Gastroesophageal sphincter (tissue), 3 donors: ENCODE results near the gene ZBTB17.

Experiments
- EP300 ChIP-seq: sonication (generic); formaldehyde crosslinking; IDR thresholded peaks from one replicate; pipeline ENCODE4 v1.6.1; 2017; ENCODE audit warnings: antibody characterized with exemption, mild to moderate bottlenecking
- POLR2A ChIP-seq, 2 donors: fragments of 450-650 bp; IDR thresholded peaks; one replicate each; pipeline ENCODE4 v1.6.1; 2017; ENCODE audit warnings: antibody characterized with exemption in 2 of 2, mild to moderate bottlenecking in 2 of 2, moderate library complexity in 1 of 2
- POLR2AphosphoS5 ChIP-seq: sonication (generic); formaldehyde crosslinking; IDR thresholded peaks from one replicate; pipeline ENCODE4 v1.6.1; 2017; ENCODE audit warnings: antibody characterized with exemption
- TF ChIP-seq, protein P1 (sequence below), 4 experiments: fragments of 200-600 bp in 2 of 4; fragments of 450-650 bp in 2 of 4; sonication (generic) in 1 of 4; IDR thresholded peaks; one replicate each; pipeline ENCODE4 v1.5.1; 2017 to 2019; ENCODE audit warnings: antibody characterized with exemption in 4 of 4, mild to moderate bottlenecking in 2 of 4, moderate library complexity in 2 of 4

- TF ChIP-seq, protein P1, sequence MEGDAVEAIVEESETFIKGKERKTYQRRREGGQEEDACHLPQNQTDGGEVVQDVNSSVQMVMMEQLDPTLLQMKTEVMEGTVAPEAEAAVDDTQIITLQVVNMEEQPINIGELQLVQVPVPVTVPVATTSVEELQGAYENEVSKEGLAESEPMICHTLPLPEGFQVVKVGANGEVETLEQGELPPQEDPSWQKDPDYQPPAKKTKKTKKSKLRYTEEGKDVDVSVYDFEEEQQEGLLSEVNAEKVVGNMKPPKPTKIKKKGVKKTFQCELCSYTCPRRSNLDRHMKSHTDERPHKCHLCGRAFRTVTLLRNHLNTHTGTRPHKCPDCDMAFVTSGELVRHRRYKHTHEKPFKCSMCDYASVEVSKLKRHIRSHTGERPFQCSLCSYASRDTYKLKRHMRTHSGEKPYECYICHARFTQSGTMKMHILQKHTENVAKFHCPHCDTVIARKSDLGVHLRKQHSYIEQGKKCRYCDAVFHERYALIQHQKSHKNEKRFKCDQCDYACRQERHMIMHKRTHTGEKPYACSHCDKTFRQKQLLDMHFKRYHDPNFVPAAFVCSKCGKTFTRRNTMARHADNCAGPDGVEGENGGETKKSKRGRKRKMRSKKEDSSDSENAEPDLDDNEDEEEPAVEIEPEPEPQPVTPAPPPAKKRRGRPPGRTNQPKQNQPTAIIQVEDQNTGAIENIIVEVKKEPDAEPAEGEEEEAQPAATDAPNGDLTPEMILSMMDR (IDR thresholded peaks at IDR 0.05) = no peak
- TF ChIP-seq POLR2AphosphoS5 (no peak), POLR2A (IDR thresholded peaks at IDR 0.05) (no peak), EP300 (no peak)
Measured at GRCh38 chr1:16021681-16022080, 45.8 kb upstream of the ZBTB17 start, which contains the start of gene CLCNKA.
